HCEC 1CT (cell line): ENCODE measurements around the gene TOX3.

Source experiments
- DNase-seq: peaks from one replicate; pipeline ENCODE4 v3.0.0-alpha.2; 2017

TOX3 gene

GRCh38 chr16:52547004-52547833 is at the start of gene TOX3:
Gene TOX3, minus strand, starts transcription at chr16:52547143. Its CDS starts 420 bp downstream, at chr16:52546723.
- no peak for DNase-seq

- DNase-seq = no peak
Observed at GRCh38 chr16:52592778-52593177, 45.8 kb upstream of the TOX3 start.

GRCh38 chr16:52591934-52592592 is 45.1 kb upstream of the TOX3 start:
- DNase-seq = no peak

- no peak for DNase-seq
Observed at GRCh38 chr16:52591471-52591870, 44.5 kb upstream of the TOX3 start.

GRCh38 chr16:52586159-52586558 is 39.2 kb upstream of the TOX3 start:
- DNase-seq = no peak

- no peak for DNase-seq
Observed at GRCh38 chr16:52584354-52585320, 37.7 kb upstream of the TOX3 start.

- DNase-seq = no peak
Observed at GRCh38 chr16:52581530-52581929, 34.6 kb upstream of the TOX3 start.

GRCh38 chr16:52580488-52580887 is 33.5 kb upstream of the TOX3 start:
- no peak for DNase-seq

GRCh38 chr16:52578829-52579498 is 32.0 kb upstream of the TOX3 start:
- no peak for DNase-seq

GRCh38 chr16:52578007-52578828 is 31.3 kb upstream of the TOX3 start:
- DNase-seq = no peak

- no peak for DNase-seq
Observed at GRCh38 chr16:52577130-52577706, 30.3 kb upstream of the TOX3 start.

- DNase-seq = no peak
Observed at GRCh38 chr16:52573365-52574299, 26.7 kb upstream of the TOX3 start.

- DNase-seq = no peak
Observed at GRCh38 chr16:52572656-52573055, 25.7 kb upstream of the TOX3 start.

- DNase-seq = no peak
Observed at GRCh38 chr16:52570495-52571091, 23.6 kb upstream of the TOX3 start.

- DNase-seq = no peak
Observed at GRCh38 chr16:52569701-52570100, 22.8 kb upstream of the TOX3 start.

GRCh38 chr16:52568983-52569690 is 22.2 kb upstream of the TOX3 start:
- no peak for DNase-seq

- DNase-seq = no peak
Observed at GRCh38 chr16:52568495-52568894, 21.6 kb upstream of the TOX3 start.

GRCh38 chr16:52567193-52567592 is 20.2 kb upstream of the TOX3 start:
- DNase-seq = no peak
